ENCODE data around the gene YBEY.
A peak's percentile ranks its signal among the peaks of the same experiment; 100 is the strongest.
"Not testable (repeated sequence)": the region's sequence is repeated elsewhere in the genome, so short reads cannot be mapped to it uniquely, and the experiment has no call there.

The YBEY gene, protein sequence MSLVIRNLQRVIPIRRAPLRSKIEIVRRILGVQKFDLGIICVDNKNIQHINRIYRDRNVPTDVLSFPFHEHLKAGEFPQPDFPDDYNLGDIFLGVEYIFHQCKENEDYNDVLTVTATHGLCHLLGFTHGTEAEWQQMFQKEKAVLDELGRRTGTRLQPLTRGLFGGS

DNA sequence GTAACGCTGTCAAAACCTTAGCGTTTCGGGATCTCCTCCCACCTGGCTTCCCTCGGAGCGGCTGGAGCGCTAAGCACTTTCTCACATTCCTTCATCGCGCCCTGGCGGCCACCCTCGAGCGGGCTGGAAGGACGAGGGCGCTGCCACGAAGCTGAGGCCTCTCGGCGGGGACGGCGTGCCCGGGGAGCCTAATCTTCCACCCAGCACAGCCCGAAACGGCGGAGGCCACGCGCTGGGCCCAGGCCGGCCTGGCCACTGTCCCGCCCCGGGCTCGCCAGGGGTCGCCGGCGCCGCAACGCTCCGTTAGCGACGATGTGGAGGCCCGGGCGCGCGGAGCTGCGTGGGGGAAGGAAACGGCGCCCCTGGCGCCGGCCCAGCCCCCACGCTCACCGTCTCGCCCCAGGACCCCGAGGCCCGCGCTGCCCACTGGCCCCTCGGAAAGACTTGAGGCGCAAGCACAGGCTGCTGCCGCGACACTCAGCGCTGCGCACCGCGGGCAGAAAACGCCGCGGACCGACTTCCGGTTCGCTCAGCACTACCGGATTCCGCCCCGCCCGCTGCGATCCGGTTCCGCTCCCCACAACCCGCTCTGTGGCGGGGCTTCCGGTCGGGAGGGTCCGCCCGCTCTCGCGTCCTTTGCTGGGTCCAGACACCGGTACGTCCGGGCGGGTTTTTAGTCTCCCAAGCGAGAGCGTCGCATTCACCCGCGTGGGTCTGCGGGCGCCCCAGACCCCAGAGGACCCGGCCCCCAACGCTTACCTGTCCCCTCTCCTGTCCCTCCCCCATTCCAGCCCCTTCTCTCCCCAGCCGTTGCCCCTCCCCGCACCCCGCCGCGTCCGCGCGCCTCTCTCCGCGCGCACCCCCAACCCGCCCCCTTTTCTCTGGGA is at the start of gene YBEY:
TSS of gene YBEY (plus strand) at position 582 of the 887 bp plus-strand sequence. CDS start 572 bp downstream, outside the sequence.
- DNase-seq, result peak; percentile 83 to 93

DNA sequence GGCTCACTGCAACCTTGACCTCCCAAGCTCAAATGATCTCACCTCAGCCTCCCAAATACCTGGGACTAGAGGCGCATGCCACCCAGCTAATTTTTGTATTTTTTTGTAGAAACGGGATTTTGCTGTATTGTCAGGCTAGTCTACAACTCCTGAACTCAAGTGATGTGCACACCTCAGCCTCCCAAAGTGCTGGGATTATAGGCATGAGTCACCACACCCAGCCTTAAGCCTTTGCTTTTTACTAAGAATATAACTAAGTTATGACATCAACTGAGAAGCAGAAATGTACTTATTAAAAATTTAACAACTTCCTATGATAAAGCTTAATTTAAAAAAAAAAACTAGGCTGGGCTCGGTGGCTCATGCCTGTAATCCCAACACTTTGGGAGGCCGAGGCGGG is 48.7 kb upstream of the YBEY start:
- no peak for DNase-seq

DNA sequence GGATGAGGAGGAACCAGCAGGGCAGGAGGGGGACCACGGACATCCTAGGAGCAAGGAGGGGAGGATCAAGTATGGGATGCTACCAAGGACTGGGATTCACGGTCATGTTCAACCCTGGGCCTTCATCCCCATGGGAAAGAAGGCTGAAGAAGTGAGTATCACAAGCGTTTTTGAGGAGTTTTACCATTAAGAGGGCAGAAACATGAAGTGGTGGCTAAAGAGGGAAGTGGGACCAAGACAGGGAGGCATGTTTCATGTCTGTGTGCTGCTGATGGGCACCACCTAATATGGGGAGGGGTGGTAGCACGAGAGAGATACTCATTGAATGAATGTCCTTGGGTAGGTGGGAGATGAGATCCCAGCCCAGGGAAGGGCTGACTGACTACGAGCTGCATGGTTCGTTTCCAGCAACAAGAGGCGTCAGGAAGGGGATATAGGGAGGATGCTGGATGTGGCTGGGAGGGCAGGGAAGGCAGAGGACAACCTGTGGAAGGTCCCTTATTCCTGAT is 46.3 kb upstream of the YBEY start:
- no peak for DNase-seq

DNA sequence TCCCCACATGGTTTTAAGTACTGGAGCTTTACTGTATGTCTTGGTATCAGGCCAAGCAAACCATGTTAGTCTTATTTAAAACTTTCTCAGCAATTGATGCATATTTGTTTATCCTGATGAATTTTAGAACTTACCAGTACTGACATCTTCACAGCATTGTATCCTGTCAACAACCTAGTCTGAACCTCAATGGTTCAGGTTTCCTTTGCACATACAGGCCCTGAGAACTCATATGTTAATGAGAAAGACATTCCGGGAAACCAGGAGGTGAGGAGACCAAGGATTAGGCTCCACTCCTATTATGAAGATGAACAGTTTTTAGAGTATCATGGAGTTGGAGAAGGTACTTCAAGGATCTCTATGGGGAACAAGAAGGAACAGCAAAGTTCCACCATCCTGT is 44.6 kb upstream of the YBEY start:
- DNase-seq, result not testable (repeated sequence)

DNA sequence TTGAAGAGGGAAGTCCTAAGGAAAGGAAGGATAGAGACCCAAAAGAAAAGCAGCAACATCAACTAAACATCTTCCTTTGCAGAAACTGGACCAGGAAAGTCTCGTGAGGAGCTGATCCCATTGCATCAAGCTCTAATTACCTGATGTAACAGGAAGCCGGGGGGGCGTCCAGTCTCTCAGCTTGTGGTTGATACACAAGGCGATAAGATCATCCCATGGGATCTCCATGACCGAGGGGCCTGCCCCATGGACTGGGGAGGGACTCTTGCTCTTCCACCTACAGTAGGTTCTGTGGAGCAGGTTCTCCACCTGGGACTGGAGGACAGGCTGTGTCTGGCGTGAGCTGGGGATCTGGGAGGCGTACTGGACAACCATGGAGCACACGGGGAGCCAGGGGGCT is 42.8 kb upstream of the YBEY start:
- no peak for DNase-seq

DNA sequence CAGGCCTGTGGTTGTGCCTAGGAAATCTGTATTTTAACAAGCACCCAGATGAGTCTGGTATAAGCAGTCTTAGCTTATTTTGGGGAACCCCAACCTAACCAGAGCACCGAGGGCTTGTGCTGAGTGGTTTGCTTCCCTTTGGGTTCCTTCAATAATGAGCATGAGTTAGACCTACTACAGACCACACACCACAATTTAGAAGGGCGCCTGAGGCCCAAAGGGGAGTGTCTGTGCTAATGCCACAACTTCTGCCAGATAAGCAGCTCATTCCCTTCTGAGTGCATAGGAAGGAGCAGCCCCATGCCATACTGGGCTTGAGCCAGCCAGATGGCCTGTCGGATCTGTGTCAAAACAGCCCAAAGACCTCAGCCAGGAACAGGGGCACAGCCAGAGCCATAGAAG is 42.2 kb upstream of the YBEY start:
- no peak for DNase-seq

DNA sequence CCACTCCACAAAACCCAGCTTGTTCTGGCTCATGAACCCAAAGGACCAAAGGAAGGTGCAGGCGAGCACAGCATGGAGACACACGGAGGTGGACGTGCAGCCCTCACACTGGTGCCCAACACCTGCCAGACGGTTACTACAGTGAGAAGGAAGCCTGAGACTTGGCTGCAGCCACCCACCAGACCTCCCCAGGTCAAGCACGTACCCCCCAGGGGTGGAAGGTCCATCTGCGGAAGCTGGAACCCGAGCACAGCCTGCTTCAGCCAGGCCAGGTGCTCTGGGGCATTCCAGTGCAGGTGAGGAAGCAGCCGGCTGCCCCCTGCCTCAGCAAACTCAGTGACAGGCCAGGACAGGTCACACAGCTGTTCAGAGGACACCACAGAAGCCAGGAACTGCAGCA is 41.5 kb upstream of the YBEY start:
- no peak for DNase-seq

DNA sequence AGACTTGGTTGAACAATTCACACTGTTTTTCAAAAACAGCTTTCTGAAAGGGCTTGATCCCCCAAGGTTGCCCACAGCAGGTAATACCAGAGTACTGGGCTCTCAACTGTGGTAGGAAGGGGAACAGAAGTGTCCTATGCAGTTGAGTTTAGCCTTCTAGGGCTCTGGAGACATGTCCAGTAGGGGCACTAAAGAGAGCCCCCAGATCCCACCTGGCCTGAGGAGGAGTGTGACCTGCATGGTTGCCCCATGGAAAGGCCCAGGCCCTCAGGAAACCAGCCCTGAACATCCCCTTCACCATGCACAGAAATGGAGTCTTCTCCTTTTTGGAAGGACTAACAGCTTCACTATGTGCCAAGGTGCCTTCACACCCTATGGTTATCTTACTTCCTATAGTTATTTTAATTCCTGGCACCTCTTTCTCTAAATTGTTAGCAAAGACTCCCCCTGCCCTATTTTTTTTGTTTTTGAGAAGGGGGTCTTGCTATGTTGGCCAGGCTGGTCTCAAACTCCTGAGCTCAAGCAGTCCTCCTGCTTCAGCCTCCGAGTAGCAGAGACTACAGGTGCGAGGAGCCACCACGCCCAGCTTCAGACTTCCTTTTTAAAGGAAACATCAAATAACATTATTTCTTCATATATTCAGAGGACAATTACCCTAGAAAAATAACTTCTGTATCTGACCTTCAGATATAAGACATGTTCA is 40.8 kb upstream of the YBEY start:
- no peak for DNase-seq

DNA sequence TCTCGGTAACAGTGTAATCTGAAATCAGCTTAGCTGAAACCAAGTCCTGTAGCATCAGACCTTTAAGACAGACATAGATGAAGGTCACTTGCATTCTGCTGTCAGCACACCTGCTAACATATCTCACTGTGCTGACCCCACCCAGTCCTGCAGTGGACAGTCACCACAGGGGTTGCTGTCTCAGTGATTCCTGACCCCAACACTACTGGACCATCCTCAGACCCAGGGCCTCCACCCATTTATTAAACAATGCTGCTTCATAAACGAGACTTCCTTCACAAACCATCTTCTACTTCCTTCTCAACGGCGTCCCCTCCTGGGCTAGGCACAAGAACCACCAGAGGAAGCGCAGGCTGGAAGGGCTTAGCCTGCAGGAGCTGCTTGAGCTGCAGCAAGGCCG is 39.8 kb upstream of the YBEY start:
- no peak for DNase-seq

DNA sequence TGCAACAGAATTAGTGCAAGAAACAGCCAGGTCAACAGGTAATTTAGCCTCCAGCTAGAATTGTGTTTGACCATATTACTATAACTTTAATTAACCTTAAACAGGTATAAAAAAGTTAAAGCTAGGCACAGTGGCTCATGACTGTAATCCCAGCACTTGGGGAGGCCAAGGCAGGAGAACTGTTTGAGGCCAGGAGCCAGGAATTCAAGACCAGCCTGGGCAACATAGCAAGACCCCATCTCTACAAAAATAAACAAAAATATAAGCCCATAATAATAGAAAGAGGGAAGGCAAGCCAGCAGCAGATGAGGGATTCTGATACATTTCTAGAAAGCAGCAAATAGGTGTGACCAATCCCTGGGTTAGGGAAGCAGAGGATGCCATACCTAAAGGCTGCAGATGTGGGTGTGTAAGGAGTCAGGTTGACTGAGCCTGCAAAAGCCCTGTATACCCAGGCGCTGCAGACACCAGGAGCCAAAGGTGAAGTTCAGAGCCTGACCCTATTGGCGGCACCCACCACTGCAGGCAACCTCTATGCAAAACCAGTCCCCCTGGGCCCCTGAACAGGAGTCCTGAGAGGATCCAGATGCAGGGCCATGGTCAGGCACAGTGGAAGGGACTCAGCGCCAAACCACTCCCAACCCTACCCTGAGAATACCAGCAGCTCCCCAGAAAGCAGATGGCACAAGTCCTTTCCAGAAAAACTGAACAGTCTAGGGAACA is 38.3 kb upstream of the YBEY start:
- no peak for DNase-seq

DNA sequence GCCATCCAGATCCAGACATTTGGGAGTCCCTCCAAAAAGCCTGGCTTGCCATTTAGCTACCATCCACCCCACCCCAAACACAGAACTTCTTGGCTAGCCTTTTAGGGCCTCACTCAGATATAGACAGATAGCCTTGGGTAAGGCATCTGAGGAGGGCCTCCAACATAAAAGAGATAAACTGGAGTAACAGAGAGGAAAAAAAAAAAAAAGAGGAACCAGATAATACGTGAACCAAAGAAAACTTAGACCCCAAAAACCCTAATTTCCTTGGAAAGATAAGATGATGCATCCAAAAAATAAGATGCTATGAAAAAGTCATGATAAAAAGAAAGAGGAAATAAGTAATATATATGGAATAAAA is 37.7 kb upstream of the YBEY start:
- no peak for DNase-seq

DNA sequence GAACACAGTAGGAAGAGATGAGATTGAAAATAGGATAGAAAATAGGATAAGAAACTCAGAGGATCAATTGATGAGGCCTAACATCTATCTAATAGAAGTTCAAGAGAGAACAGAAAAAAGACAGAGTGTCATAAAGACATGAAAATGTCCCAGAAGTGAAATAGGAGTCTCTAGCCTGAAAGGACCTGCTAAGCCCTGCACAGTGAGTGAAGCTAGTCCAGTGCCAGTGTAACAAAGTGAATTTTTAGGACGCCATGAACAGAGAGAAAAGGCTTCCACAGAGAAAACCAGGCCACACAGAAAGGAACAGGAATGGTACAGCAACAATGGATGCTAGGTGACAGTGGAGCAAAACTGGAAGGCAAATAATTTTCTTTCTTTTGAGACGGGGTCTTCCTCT is 37.3 kb upstream of the YBEY start:
- DNase-seq, result no peak

DNA sequence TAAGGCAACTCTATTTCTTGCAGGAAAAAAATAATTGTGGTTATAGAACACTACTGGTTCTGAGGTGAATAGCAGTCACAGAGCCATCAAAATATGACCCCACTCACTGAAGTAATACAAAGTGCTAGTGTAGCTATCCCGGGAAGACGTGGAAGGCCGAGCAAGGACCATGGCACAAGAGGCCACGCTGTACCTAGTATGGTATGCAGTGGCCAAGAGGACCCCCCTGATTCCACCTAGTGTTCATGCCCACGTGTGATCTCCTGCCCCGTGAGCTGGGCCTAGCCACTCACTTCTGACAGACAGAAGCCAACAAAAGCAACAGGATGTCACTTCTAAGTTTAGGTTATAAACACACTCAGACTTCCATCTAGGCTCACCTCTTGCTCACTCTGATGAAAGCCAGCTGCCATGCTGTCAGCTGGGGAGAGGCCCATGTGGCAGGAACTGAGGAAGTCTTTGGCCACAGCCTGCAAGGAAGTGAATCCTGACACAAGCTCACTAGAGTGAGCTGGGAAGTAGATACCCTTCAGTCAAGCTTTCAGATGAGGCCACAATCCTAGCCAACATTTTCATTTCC is 35.9 kb upstream of the YBEY start:
- no peak for DNase-seq

DNA sequence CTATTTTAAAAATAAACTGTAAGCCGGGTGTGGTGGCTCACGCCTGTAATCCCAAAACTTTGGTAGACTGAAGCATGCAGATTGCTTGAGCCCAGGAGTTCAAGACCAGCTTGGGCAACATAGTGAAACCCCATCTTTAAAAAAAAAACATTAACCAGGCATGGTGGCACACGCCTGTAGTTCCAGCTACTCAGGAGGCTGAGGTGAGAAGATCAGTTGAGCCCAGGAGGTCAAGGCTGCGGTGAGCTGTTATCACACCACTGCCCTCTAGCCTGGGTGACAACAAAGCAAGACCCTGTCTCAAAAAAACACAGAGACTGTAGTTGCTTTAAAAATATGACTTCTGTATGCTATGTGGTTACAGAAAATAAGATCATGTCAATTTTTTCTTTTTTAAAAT is 33.3 kb upstream of the YBEY start:
- no peak for DNase-seq

DNA sequence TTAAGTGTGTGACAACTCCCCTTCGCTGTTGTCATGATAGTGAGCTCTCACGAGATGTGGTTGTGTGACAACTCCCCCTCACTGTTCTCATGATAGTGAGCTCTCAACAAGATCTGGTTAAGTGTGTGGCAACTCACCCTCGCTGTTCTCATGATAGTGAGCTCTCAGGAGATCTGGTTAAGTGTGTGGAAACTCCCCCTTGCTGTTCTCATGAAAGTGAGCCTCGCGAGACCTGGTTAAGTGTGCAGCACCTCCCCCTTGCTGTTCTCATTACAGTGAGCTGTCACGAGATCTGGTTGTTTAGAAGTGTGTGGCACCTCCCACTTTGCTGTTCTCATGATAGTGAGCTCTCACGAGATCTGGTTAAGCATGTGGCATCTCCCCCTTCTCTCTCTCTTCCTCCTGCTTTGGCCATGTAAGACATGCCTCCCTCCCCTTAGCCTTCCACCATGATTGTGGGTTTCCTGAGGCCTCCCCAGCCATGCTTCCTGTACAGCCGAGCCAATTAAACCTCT is 32.5 kb upstream of the YBEY start:
- peak in 1 of 2 donors; percentile 43 for DNase-seq

DNA sequence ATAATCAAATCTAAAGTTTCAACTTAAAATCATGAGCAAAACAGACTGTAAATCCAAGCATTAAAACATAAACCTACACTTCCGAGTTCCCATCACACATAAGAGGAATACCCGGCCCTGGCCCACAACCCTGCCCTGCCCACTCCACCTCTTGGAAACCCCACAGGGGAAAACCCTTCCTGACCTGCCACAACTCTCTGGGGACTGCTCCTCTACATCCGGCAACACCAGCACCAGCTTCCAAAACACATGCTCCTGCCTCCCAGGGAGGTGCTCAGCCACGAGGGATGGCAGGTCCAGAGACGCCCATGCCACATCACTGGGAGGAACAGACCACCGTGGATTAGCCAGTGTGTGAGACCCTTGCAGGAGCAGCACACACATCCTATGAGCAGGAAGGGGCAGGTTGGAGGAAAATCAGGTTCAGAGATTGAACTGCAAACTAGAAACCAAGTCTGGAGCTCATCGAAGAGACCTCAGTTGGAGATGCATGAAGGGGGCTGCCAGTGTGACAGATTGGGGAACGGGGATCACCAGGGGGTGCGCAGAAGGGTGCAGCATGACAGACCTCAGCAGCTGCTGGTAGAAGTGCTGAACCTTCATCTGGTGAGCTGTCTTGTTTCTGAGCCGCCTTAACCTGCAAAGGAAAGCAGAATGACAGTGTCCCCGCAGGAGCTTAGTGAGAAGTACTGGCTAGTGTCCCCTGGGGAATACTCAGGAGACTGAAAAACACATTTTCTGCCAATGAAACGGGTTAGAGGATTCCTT is 31.8 kb upstream of the YBEY start:
- peak in 1 of 2 donors; percentile 26 for DNase-seq

DNA sequence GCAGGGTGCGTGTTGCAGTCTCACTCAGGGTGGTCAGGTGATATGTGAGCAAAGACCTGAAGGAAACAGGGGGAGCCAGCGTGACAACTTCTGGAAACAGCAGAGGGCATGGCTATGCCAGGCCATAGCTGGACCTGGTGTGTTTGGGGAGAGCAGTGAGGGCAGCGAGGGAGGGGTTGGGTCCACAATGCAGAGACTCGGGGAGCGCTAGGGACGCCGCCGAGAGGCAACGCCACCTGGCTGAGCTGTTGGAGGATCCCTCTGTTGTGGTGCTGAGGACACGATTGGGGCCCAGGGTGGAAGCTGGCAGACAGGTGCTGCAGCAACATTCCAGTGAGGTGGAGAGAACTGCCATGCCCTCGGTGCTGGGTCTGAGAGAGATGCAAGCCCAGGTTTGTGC is 31.0 kb upstream of the YBEY start:
- DNase-seq, result no peak

DNA sequence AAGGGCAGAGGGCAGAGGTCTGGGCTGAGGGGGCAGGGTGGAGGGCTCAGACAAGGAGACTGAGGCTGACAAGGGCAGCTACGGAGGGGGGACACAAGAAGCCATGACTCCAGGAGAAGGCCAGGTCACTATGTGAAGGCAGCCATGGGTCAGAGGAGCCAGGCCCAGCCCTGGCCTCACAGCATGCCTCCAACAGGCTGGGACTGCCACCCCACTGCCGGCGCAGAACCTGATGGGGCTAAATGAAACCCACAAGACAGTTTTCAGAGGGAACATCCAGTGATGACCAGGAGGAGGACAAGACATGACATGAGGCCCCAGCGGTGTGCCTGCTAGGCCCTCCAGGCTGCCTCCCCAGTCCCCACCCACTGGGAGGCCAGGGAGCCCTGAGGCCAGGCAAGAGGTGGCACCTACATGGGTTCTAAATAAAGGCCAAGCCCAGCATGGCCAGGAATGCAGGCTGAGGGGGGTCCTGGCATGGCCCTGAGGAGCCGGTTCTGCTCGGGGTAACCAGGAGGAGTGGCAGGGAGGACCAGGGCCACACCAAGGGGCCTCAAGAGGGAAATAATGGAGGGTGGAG is 30.3 kb upstream of the YBEY start:
- DNase-seq, result no peak

DNA sequence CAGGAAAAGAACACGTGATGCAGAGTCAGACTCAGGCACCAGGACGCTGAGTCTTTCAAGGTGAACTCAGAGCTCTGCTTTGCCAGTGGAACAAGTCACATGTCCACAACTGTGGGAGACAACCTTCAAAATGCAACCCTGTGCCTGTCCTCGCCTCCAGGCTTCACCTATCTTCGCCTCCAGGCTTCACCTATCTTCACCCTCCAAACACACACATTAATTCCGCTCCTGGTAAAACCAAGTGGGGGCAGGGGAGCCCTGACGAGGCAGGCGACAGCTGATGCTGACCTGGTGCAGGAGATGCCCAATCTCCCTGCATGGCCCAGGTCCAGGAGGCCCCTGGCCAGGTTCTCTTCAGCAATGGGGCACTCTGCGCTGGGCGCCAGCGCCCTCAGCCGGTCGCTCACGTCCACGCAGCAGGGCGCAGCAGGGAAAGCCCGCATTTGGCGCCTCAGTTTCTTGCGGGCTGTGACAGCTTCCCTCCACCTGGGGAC is 29.6 kb upstream of the YBEY start:
- DNase-seq, result no peak

DNA sequence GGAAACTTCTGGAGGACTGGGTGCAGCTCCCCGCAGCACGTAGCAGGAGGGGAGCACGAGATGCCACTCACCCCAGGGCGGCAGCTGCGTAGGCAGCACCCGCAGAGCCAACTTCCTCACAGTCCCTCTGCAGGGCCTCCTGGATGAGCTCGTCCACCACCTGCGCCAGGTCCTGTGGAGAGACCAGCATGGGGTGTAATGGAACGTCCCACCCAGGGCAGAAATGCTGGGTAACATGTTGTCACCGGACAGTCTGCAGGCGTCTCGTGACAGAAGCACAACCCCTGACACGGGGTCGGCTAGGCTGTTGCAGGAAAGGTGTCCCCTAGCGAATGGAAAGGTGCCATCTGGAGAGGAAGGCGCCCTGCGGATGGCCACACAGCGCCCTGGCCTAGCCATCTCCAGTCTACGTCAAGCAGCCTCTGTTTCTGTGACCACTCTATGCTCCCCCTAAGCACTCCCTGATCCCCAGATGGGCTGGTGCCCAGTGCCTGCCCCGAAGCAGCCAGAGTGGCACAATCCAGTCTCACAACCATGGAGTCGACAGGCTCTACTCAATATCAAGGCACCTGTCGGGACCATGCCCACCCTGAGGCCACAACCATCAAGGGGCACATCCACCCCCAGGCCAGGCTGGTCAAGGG is 22.0 kb upstream of the YBEY start:
- no peak for DNase-seq

Measured in inflammatory macrophage treated with lipopolysaccharide for 1 hour (primary cell).